HFF-Myc (cell line): ENCODE data around the gene TPM3.
"Not testable (repeated sequence)": the region's sequence is repeated elsewhere in the genome, so short reads cannot be mapped to it uniquely, and the experiment has no call there.

Experiments used
- DNase-seq: peaks from one replicate; pipeline ENCODE4 v3.0.0-alpha.2; 2011; ENCODE audit warnings: low read depth; ENCODE audit errors: extremely low read depth
- H3K4me3 ChIP-seq: replicated peaks from 2 replicates; pipeline ENCODE4 v1.5.1; 2011; ENCODE audit warnings: low read depth, mild to moderate bottlenecking, control low read depth, low read length
- CTCF ChIP-seq: IDR thresholded peaks from 2 replicates; pipeline ENCODE4 v1.5.1; 2012; ENCODE audit warnings: mild to moderate bottlenecking, low read depth, low read length, control low read depth; ENCODE audit errors: missing control alignments

The TPM3 gene

DNA sequence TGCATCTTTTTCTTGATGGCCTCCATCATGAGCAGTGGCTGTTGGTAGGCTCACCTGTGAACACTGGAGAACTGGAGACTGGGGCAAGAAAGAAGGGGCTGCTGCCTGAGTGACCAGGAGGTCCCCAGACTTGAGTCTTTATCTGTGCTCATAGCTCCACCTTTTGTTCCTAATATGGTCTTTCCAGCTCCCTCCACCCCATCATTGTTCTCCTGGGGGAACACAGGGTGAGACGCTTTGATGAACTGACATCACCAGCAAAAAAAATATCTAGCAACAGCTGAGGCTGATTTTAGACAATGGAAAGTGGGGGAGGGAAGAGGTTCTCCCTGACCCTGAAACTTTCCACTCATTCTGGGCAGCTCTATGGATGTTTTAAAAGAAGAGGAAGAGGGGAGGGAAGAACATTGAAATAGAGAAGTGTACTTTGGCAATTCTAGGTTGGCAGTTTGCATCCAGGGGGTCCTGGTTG lies at the start of gene TPM3:
Gene TPM3 (minus strand): TSS at position 111 of the 472 bp plus-strand sequence. CDS start 82 bp downstream, at position 29.
- TF ChIP-seq CTCF, result no peak
- DNase-seq, result no peak
- H3K4me3 ChIP-seq, result no peak within 1 kb of the TSS

GRCh38 chr1:154240294-154240833 lies 48.5 kb upstream of the TPM3 start:
- no peak for TF ChIP-seq CTCF
- DNase-seq, result no peak
- H3K4me3 ChIP-seq, result no peak overlapping the region

DNA sequence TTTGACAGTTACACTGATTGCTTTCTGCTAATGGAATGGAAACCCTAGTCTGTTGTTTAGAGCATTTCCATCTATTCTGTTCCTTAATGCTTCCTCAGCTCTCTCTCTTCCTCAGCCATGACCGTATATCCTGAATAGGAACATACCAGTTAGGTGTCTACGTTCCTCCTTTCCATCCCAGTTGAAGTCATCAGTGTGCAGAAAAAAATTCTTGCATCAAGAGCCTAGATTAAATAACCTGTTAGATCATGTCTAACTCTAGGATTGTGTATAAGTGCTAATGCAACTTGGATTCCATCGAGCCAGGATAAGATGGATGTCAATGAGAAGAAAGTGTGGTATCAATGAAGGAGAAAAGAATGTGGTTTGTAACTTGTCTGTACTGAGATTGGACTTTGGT lies 47.6 kb upstream of the TPM3 start:
- no peak for DNase-seq
- no peak for TF ChIP-seq CTCF
- no peak overlapping the region for H3K4me3 ChIP-seq

GRCh38 chr1:154237880-154238506 lies 46.1 kb upstream of the TPM3 start:
- no peak for TF ChIP-seq CTCF
- no peak overlapping the region for H3K4me3 ChIP-seq
- no peak for DNase-seq

GRCh38 chr1:154237435-154237834 lies 45.5 kb upstream of the TPM3 start:
- TF ChIP-seq CTCF, result no peak
- H3K4me3 ChIP-seq, result no peak overlapping the region
- DNase-seq, result no peak

- no peak for TF ChIP-seq CTCF
- H3K4me3 ChIP-seq, result no peak overlapping the region
- DNase-seq, result no peak
Measured at GRCh38 chr1:154236855-154237254, 45.0 kb upstream of the TPM3 start.

DNA sequence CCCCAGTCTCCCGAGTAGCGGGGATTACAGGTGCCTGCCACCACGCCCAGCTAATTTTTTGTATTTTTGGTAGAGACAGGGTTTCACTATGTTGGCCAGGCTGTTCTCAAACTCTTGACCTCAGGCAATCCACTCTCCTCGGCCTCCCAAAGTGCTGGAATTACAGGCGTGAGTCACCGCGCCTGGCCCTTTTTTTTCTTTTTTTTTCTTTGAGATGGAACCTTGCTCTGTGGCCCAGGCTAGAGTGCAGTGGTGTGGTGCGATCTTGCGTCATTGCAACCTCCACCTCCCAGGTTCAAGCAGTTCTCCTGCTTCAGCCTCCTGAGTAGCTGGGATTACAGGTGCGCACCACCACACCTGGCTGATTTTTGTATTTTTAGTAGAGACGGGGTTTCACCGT lies 41.2 kb upstream of the TPM3 start:
- not testable (repeated sequence) for H3K4me3 ChIP-seq, DNase-seq

DNA sequence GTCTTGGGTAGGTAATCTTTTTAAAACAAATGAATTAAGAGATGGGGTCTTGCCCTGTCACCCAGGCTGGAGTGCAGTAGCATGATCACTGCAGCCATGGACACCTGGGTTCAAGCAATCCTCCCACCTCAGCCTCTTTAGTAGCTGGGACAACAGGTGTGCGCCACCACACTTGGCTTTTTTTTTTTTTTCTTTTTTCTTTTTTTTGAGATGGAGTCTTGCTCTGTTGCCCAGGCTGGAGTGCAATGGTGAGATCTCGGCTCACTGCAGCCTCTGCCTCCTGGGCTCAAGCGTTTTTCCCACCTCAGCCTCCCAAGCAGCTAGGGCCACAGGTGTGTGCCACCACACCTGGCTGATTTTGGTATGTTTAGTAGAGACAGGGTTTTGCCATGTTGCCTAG lies 39.2 kb upstream of the TPM3 start:
- DNase-seq, H3K4me3 ChIP-seq: not testable (repeated sequence)
